GM10266 (cell line): ENCODE measurements around the gene ELL.

ENCODE experiments used
- DNase-seq: peaks from one replicate; pipeline ENCODE4 v3.0.0; 2012; ENCODE audit errors: extremely low spot score
- CTCF ChIP-seq: IDR thresholded peaks from 2 replicates; pipeline ENCODE4 v1.5.1; 2012; ENCODE audit warnings: mild to moderate bottlenecking, low read depth; ENCODE audit not compliant: control insufficient read depth, insufficient read depth; ENCODE audit errors: missing control alignments

Gene ELL

DNA sequence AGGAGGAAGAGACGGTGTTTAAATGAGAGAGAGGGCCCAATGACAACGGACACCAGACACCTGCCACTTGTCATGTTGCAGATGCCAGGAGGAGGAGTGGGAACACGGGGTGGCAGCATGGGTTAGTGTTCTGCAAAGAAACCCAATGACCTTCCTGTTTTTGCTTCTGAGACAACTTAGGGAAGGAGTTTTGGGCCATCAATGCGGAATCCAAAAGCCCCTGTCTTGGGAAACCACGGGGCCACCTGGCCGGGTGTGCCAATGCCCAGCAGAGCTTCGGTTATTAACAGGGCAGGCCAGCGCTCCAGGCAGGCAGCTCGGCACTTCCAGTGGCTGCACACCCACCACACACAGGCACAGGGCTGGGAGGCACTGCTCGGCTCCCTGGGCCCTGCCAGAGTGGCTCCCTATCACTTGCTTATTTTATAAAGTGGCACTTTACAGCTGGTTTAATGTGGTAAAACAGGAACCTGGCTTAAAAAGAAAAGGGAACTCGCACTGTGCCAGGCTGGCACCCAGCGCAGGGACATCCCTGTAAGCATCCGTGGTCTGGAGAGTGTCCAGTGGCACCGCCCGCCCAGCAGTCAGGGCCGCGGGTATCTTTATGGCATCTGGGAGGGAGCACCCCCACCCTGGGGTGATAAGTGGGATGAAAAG is 19.1 kb downstream of the ELL start:
- TF ChIP-seq CTCF = no peak

DNA sequence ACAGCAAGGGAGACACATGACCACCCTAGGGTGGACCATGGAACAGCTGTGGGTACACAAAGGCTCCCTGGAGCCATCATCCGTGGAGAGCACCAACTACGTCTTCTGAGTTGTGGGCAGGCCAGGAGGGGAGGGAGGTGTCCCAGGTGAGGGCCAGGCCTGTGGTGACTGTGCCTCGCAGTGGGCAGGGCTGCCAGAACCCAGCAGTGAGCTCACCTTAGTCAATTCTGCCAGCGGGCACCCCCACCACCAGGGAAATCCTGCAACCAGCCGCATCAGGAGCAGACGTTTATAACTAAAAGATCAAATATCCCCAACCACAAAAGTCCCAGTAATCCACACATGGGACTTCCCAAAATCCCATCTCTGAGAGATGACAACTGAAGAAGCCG is 19.6 kb downstream of the ELL start:
- TF ChIP-seq CTCF = no peak

More for the DNA sequence above, 19.1 kb downstream of the ELL start:
- no peak for DNase-seq

DNA sequence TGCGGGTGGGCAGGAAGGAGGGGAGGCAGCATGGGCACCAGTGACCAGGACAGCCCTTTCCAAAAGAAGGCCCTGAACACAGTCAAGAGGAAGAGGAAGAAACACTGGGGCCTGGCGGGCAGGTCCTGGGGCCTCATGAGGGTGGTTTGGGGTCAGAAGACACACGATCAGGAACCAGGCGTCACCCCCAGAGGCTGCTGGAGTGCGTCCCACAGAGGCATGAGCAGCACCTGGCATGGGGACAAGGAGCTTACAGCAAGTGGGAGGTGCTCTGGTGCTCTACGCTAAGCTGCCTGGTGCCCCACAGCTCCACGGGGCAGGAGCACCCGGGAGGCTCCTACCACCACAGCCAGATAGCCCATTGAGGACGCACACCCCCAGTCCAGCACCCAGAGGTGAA is 20.0 kb downstream of the ELL start:
- DNase-seq = no peak
- no peak for TF ChIP-seq CTCF

More for the DNA sequence above, 19.6 kb downstream of the ELL start:
- no peak for DNase-seq

GRCh38 chr19:18501351-18501750 is 20.5 kb downstream of the ELL start:
- no peak for DNase-seq
- no peak for TF ChIP-seq CTCF

GRCh38 chr19:18500799-18501198 is 21.1 kb downstream of the ELL start:
- DNase-seq = no peak
- no peak for TF ChIP-seq CTCF

- DNase-seq = no peak
- TF ChIP-seq CTCF = no peak
These were observed 21.5 kb downstream of the ELL start for GRCh38 chr19:18500376-18500775.

- DNase-seq = no peak
- no peak for TF ChIP-seq CTCF
These were observed 22.7 kb downstream of the ELL start for GRCh38 chr19:18499055-18499775.
